Testis (tissue), 3 donors: ENCODE measurements around the gene PPTC7. TPM values are rescaled to one million over a fixed set of nuclear protein-coding genes. Genes with fewer than 3 reads are reported as not detected.
"Not testable (repeated sequence)": the region's sequence is repeated elsewhere in the genome, so short reads cannot be mapped to it uniquely, and the experiment has no call there.

Experiments used
- DNase-seq: peaks from one replicate; pipeline ENCODE4 v3.0.0-alpha.2; 2019
- H3K27ac ChIP-seq, 2 donors: fragments of 200-600 bp; sonication (generic); one replicate each; pipeline ENCODE4 v1.5.1; 2019
- H3K27me3 ChIP-seq: fragments of 200-600 bp; sonication (generic); one replicate; pipeline ENCODE4 v1.5.1; 2019
- H3K36me3 ChIP-seq: fragments of 200-600 bp; sonication (generic); one replicate; pipeline ENCODE4 v1.5.1; 2017; ENCODE audit warnings: low read depth; ENCODE audit errors: missing control alignments
- H3K4me1 ChIP-seq: fragments of 200-600 bp; sonication (generic); one replicate; pipeline ENCODE4 v1.5.1; 2019
- H3K4me3 ChIP-seq, 2 donors: fragments of 200-600 bp; sonication (generic); one replicate each; pipeline ENCODE4 v1.5.1; 2017 to 2019
- H3K9me3 ChIP-seq: fragments of 200-600 bp; sonication (generic); one replicate; pipeline ENCODE4 v1.5.1; 2017
- CTCF ChIP-seq, 3 experiments: fragments of 450-650 bp in 2 of 3; fragments of 200-600 bp in 1 of 3; sonication (generic) in 1 of 3; IDR thresholded peaks; one replicate each; pipeline ENCODE4 v1.5.1; 2016 to 2019; ENCODE audit warnings: antibody characterized with exemption in 3 of 3, mild to moderate bottlenecking in 2 of 3, moderate library complexity in 1 of 3
- POLR2A ChIP-seq: fragments of 450-650 bp; IDR thresholded peaks from one replicate; pipeline ENCODE4 v1.6.1; 2017; ENCODE audit warnings: antibody characterized with exemption, mild to moderate bottlenecking, moderate library complexity
- WGBS, 2 donors: methylation state at CpG; one replicate each; pipeline ENCODE4 v1.1.5; 2018; 5-methylcytosine and 5-hydroxymethylcytosine counted together
- intact Hi-C: fragments of 100-400 bp; cut with DNase I; formaldehyde crosslinking; loops from one replicate; pipeline ENCODE4 v1.15.1; 2023; ENCODE audit warnings: low total_unique reads
- polyA plus RNA-seq: library from polyadenylated mRNA; stranded (reverse); fragments of 350-450 nt; fragmentation: Illumina TruSeq; extraction: RNeasy Lipid Tissue Mini Kit (QIAGEN cat#74804); gene quantifications from one replicate; pipeline ENCODE4 v1.2.3, GENCODE V29; 2014; ENCODE audit warnings: low read depth, low replicate concordance; ENCODE audit not compliant: insufficient read depth
- total RNA-seq, 2 donors: library from RNA; depleted of rRNA; stranded (reverse); fragments of >200 nt; gene quantifications; one replicate each; pipeline ENCODE4 v1.2.3, GENCODE V29; 2016

PPTC7 gene
- total and polyA plus RNA-seq, 3 donors from 2014 or later = 23.7 to 30.8 (median 29.0) TPM

DNA sequence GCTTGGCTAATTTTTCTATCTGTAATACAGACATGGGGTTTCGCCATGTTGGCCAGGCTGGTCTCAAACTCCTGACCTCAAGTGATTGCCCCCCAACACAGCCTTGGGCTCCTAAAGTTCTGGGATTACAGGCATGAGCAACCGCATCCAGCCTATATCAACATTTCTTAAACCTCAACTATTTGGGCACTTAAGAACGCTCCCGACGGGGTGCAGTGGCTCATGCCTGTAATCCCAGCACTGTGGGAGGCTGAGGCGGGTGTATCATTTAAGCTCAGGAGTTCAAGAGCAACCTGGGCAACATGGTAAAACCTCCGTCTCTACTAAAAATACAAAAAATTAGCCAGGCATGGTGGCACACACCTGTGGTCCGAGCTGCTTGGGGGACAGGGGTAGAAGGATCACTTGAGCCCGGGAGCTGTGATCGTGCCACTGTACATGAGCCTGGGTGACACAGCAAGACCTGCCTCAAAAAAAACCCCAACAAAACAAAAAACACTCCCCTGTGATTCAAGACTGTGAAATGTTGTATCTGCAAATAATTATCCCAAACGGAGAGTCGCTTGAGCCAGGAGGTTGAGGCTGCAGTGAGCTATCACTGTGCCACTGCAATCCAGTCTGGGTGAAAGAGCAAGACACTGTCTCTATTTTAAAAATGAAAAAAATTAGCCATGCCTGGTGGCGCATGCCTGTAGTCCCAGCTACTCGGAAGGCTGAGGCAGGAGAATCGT is 21.5 kb downstream of the PPTC7 start:
- WGBS, 2 donors = 83 to 86% methylated on average over 15 of the region's 15 CpGs
- no peak overlapping the region for H3K4me3 ChIP-seq
- no peaks in the 10 kb centered on the region for H3K27me3 ChIP-seq
- DNase-seq = no peak
- H3K9me3 ChIP-seq = no peaks in the 10 kb centered on the region
- no peaks in the 10 kb centered on the region for H3K36me3 ChIP-seq
- no peak for TF ChIP-seq CTCF (IDR thresholded peaks at IDR 0.05)
- no peak for TF ChIP-seq POLR2A
- intact Hi-C loops = no loop called here
- H3K4me1 ChIP-seq = peaks cover 30% of the 10 kb centered on the region
- H3K27ac ChIP-seq = peak overlapping the region in 1 of 2 donors; percentile 29

- no peak for DNase-seq
- no peak for TF ChIP-seq CTCF (IDR thresholded peaks at IDR 0.05)
- no peak for TF ChIP-seq POLR2A
- peaks cover 23% of the 10 kb centered on the region for H3K4me1 ChIP-seq
- no peaks in the 10 kb centered on the region for H3K9me3 ChIP-seq
- WGBS, 2 donors = 74 to 94% methylated on average over 1 of the region's 1 CpG
- intact Hi-C loops = no loop called here
- no peak overlapping the region for H3K4me3 ChIP-seq
- H3K27ac ChIP-seq = no peak overlapping the region
- no peaks in the 10 kb centered on the region for H3K36me3 ChIP-seq
- H3K27me3 ChIP-seq = no peaks in the 10 kb centered on the region
These were observed 22.2 kb downstream of the PPTC7 start for GRCh38 chr12:110560946-110561345.

DNA sequence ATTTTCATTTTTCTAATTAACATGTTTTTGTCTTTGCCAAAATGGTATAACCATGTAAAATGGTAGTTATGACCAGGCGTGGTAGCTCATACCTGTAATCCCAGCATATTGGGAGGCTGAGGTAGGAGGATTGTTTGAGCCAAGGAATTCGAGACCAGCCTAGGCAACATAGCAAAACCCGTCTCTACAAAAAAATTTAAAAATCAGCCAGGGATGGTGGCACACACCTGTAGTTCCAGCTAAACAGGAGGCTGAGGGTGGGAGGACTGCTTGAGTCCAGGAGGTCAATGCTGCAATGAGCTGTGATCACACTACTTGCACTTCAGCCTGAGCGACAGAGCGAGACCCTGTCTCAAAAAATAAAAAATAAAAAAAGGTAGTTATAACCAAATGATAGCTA is 23.1 kb downstream of the PPTC7 start:
- no peak for DNase-seq
- peak overlapping the region in 1 of 2 donors; percentile 15 for H3K27ac ChIP-seq
- no peaks in the 10 kb centered on the region for H3K9me3 ChIP-seq
- H3K4me3 ChIP-seq = no peak overlapping the region
- WGBS, 2 donors = 94 to 97% methylated on average over 5 of the region's 5 CpGs
- peaks cover 19% of the 10 kb centered on the region for H3K4me1 ChIP-seq
- H3K27me3 ChIP-seq = no peaks in the 10 kb centered on the region
- intact Hi-C loops = no loop called here
- TF ChIP-seq CTCF (IDR thresholded peaks at IDR 0.05) (no peak), POLR2A (no peak)
- H3K36me3 ChIP-seq = no peaks in the 10 kb centered on the region

- H3K9me3 ChIP-seq, H3K36me3 ChIP-seq, intact Hi-C loops, H3K27ac ChIP-seq, H3K27me3 ChIP-seq, H3K4me3 ChIP-seq, DNase-seq: not testable (repeated sequence)
- 85 to 88% methylated on average over 2 of the region's 2 CpGs for WGBS, 2 donors
- peaks cover 12% of the 10 kb centered on the region for H3K4me1 ChIP-seq
These were observed 24.2 kb downstream of the PPTC7 start for GRCh38 chr12:110558945-110559344.

DNA sequence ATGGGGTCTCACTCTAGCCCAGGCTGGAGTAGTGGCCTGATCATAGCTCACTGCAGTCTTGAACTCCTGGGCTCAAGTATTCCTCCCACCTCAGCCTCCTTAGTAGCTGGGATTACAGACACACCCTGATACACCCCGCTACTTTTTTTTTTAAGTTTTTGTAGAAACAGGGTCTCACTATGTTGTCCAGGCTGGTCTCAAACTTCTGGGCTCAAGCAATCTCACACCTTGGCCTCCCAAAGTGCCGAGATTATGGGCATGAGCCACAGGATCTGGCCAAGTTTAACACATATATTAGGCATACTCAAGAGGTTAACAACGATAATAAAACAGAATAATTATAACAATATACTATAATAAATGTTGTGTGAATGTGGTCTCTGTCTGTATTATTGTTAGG is 25.8 kb downstream of the PPTC7 start:
- Histone ChIP-seq H3K27me3 (no peaks in the 10 kb centered on the region), H3K4me1 (peaks cover 5% of the 10 kb centered on the region), H3K27ac (no peak overlapping the region), H3K4me3 (no peak overlapping the region), H3K36me3 (no peaks in the 10 kb centered on the region), H3K9me3 (no peaks in the 10 kb centered on the region)
- intact Hi-C loops = no loop called here
- DNase-seq = no peak
- TF ChIP-seq CTCF (IDR thresholded peaks at IDR 0.05) (no peak), POLR2A (no peak)
- WGBS, 2 donors = 90 to 96% methylated on average over 3 of the region's 3 CpGs
